HFF-Myc (cell line): Measurements from ENCODE around the gene RPL15.

Source experiments
- DNase-seq: peaks from one replicate; pipeline ENCODE4 v3.0.0-alpha.2; 2011; ENCODE audit warnings: low read depth; ENCODE audit errors: extremely low read depth
- H3K4me3 ChIP-seq: replicated peaks from 2 replicates; pipeline ENCODE4 v1.5.1; 2011; ENCODE audit warnings: low read depth, mild to moderate bottlenecking, control low read depth, low read length
- CTCF ChIP-seq: IDR thresholded peaks from 2 replicates; pipeline ENCODE4 v1.5.1; 2012; ENCODE audit warnings: mild to moderate bottlenecking, low read depth, low read length, control low read depth; ENCODE audit errors: missing control alignments

The RPL15 gene

GRCh38 chr3:23920151-23920655 lies 3.3 kb downstream of the RPL15 start:
- H3K4me3 ChIP-seq = peak overlapping the region; percentile 93
- no peak for TF ChIP-seq CTCF
- no peak for DNase-seq

- TF ChIP-seq CTCF = no peak
- DNase-seq = no peak
- H3K4me3 ChIP-seq = no peak overlapping the region
Measured at GRCh38 chr3:23921052-23921511, 4.2 kb downstream of the RPL15 start.

GRCh38 chr3:23923786-23924185 lies 6.9 kb downstream of the RPL15 start:
- DNase-seq = no peak
- H3K4me3 ChIP-seq = no peak overlapping the region
- TF ChIP-seq CTCF = no peak

GRCh38 chr3:23926246-23926645 lies 9.3 kb downstream of the RPL15 start:
- DNase-seq = no peak
- TF ChIP-seq CTCF = no peak
- H3K4me3 ChIP-seq = no peak overlapping the region

- H3K4me3 ChIP-seq = no peak overlapping the region
- no peak for TF ChIP-seq CTCF
- DNase-seq = no peak
Measured at GRCh38 chr3:23926736-23927135, 9.8 kb downstream of the RPL15 start.

- no peak for DNase-seq
- no peak for TF ChIP-seq CTCF
- H3K4me3 ChIP-seq = no peak overlapping the region
Measured at GRCh38 chr3:23928524-23928923, 11.6 kb downstream of the RPL15 start.

GRCh38 chr3:23931597-23931996 lies 14.7 kb downstream of the RPL15 start:
- DNase-seq = no peak
- no peak for TF ChIP-seq CTCF
- no peak overlapping the region for H3K4me3 ChIP-seq
